GM23338 (cell line): ENCODE data around the gene TRIAP1. TPM values are rescaled to one million over a fixed set of nuclear protein-coding genes. Genes with fewer than 3 reads are reported as not detected.

ENCODE experiments used
- ATAC-seq: fragments of 200-7000 bp; cut with Tn5 transposase; 3 replicates; pipeline ENCODE4 v1.9.1; 2020
- DNase-seq: peaks from one replicate; pipeline ENCODE4 v3.0.0-alpha.2; 2015; ENCODE audit warnings: low spot score
- H2AFZ ChIP-seq: fragments of 200-600 bp; sonication (generic); 2 replicates; pipeline ENCODE4 v1.8.0; 2016; ENCODE audit warnings: antibody characterized with exemption, mild to moderate bottlenecking, moderate library complexity
- H3F3A ChIP-seq: fragments of 200-600 bp; sonication (generic); replicated peaks from 2 replicates; pipeline ENCODE4 v1.8.0; 2017; ENCODE audit warnings: antibody characterized with exemption, mixed run types, low read depth
- H3K27ac ChIP-seq: fragments of 200-600 bp; sonication (generic); 2 replicates; pipeline ENCODE4 v1.6.1; 2016; ENCODE audit warnings: low read depth
- H3K27me3 ChIP-seq: fragments of 200-600 bp; sonication (generic); 2 replicates; pipeline ENCODE4 v1.8.0; 2016; ENCODE audit warnings: mild to moderate bottlenecking, mixed run types, moderate library complexity; ENCODE audit not compliant: insufficient read depth
- H3K36me3 ChIP-seq: fragments of 200-600 bp; sonication (generic); 2 replicates; pipeline ENCODE4 v1.8.0; 2016; ENCODE audit warnings: mild to moderate bottlenecking; ENCODE audit not compliant: insufficient read depth
- H3K4me1 ChIP-seq: fragments of 200-600 bp; sonication (generic); 2 replicates; pipeline ENCODE4 v1.8.0; 2016; ENCODE audit warnings: mild to moderate bottlenecking, moderate library complexity; ENCODE audit not compliant: insufficient read depth
- H3K4me2 ChIP-seq: fragments of 200-600 bp; sonication (generic); 2 replicates; pipeline ENCODE4 v1.7.1; 2017; ENCODE audit warnings: mixed run types
- H3K4me3 ChIP-seq: fragments of 200-600 bp; sonication (generic); 2 replicates; pipeline ENCODE4 v1.6.1; 2016; ENCODE audit warnings: mixed run types
- H3K79me2 ChIP-seq: fragments of 200-600 bp; sonication (generic); replicated peaks from 2 replicates; pipeline ENCODE4 v1.8.0; 2017; ENCODE audit warnings: mild to moderate bottlenecking; ENCODE audit not compliant: insufficient read depth
- H3K9me2 ChIP-seq: fragments of 200-600 bp; sonication (generic); 2 replicates; pipeline ENCODE4 v1.8.0; 2017; ENCODE audit not compliant: insufficient read depth
- H4K20me1 ChIP-seq: fragments of 200-600 bp; sonication (generic); replicated peaks from 2 replicates; pipeline ENCODE4 v1.8.0; 2017; ENCODE audit warnings: mild to moderate bottlenecking; ENCODE audit not compliant: insufficient read depth
- H3K27ac Mint-ChIP-seq: 2 replicates; pipeline ENCODE4 v1.8.0; 2020; ENCODE audit warnings: inconsistent platforms, mild to moderate bottlenecking, moderate library complexity, mixed read lengths
- H3K27me3 Mint-ChIP-seq: 3 replicates; pipeline ENCODE4 v1.8.0; 2022; ENCODE audit warnings: low read depth, mild to moderate bottlenecking, moderate library complexity, mixed read lengths, inconsistent platforms; ENCODE audit not compliant: insufficient read depth, poor library complexity
- H3K36me3 Mint-ChIP-seq: 3 replicates; pipeline ENCODE4 v1.8.0; 2021; ENCODE audit warnings: low read depth, mild to moderate bottlenecking, inconsistent platforms, moderate library complexity, mixed read lengths
- H3K4me1 Mint-ChIP-seq: 3 replicates; pipeline ENCODE4 v1.8.0; 2020; ENCODE audit warnings: mild to moderate bottlenecking, inconsistent platforms, mixed read lengths
- H3K4me3 Mint-ChIP-seq: 3 replicates; pipeline ENCODE4 v1.8.0; 2021; ENCODE audit warnings: moderate library complexity, mild to moderate bottlenecking, inconsistent platforms, mixed read lengths
- H3K9me3 Mint-ChIP-seq: 3 replicates; pipeline ENCODE4 v1.8.0; 2020; ENCODE audit warnings: moderate library complexity, mild to moderate bottlenecking, inconsistent platforms, mixed read lengths
- CREB1 ChIP-seq: fragments of 250-450 bp; sonication (Bioruptor Pico); IDR thresholded peaks from 2 replicates; pipeline ENCODE4 v1.5.0; 2020; ENCODE audit warnings: low read depth, mild to moderate bottlenecking, moderate library complexity
- ETS1 ChIP-seq: IDR thresholded peaks from 2 replicates; pipeline ENCODE4 v1.6.1; 2016; ENCODE audit warnings: antibody characterized with exemption
- EZH2 ChIP-seq: fragments of 200-600 bp; sonication (generic); IDR thresholded peaks from one replicate; pipeline ENCODE4 v1.8.0; 2017; ENCODE audit warnings: antibody characterized with exemption, mild to moderate bottlenecking, low read depth; ENCODE audit not compliant: unreplicated experiment
- JUNB ChIP-seq: IDR thresholded peaks from one replicate; pipeline ENCODE4 v1.6.1; 2016; ENCODE audit warnings: antibody characterized with exemption; ENCODE audit not compliant: unreplicated experiment
- POLR2AphosphoS5 ChIP-seq: IDR thresholded peaks from 2 replicates; pipeline ENCODE4 v1.6.1; 2016; ENCODE audit warnings: antibody characterized with exemption, low read depth
- STAT1 ChIP-seq: IDR thresholded peaks from one replicate; pipeline ENCODE4 v1.6.1; 2016; ENCODE audit warnings: antibody characterized with exemption; ENCODE audit not compliant: unreplicated experiment
- ZNF114 ChIP-seq: fragments of 250-450 bp; sonication (Bioruptor Pico); IDR thresholded peaks from 2 replicates; pipeline ENCODE4 v1.5.0; 2020; ENCODE audit warnings: mild to moderate bottlenecking, moderate library complexity
- ZNF331 ChIP-seq: fragments of 250-450 bp; sonication (Bioruptor Pico); IDR thresholded peaks from 2 replicates; pipeline ENCODE4 v1.5.0; 2020; ENCODE audit warnings: low read depth, mild to moderate bottlenecking, moderate library complexity
- polyA plus RNA-seq: library from polyadenylated mRNA; unstranded; fragments of >200 nt; fragmentation: Nextera tagmentation; extraction: Ambion mirVana; gene quantifications from 2 replicates; pipeline ENCODE4 v1.2.1, GENCODE V29; 2016
- total RNA-seq: library from RNA; depleted of rRNA; stranded (reverse); fragments of >200 nt; shearing (Covaris generic); gene quantifications from 2 replicates; pipeline ENCODE4 v1.2.3, GENCODE V29; 2014
- TF ChIP-seq, protein P1 (sequence below), 2 experiments: fragments of 200-600 bp in 1 of 2; sonication (generic) in 1 of 2; conservative IDR thresholded peaks; 2 replicates each; pipeline versions ENCODE4 v1.5.1 to v1.6.1; 2016 to 2017; ENCODE audit warnings: antibody characterized with exemption in 2 of 2, low read depth in 2 of 2, mild to moderate bottlenecking in 2 of 2, moderate library complexity in 1 of 2

Gene TRIAP1
- total and polyA plus RNA-seq, 2 experiments from 2014 or later, result 53.4 to 94.2 TPM

DNA sequence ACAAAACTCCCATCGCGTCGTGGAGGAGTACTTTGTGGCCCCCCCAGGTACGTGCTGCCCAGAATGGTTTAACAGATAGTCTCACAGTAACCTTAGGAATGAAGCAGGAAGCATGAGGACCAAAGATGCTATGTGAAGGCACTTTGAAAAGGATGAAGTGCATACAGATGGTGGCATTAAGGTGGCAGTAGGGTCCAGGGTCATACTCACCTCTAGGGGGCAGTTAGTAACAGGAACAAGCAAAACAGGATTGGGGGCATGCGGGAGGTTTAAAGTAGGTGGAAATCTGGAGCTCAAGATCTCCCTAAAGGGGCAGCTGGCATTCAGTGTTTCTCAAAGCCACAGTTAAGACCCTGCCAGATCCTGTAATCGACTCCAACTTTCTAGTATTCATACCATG lies 10.9 kb upstream of the TRIAP1 start:
- H3K4me1 ChIP-seq, result no peaks in the 10 kb centered on the region
- no peak overlapping the region for H2AFZ ChIP-seq
- H3K36me3 Mint-ChIP-seq, result peaks cover 78% of the 10 kb centered on the region
- H3K4me3 ChIP-seq, result no peak overlapping the region
- peak; percentile 82 for DNase-seq
- H3K36me3 ChIP-seq, result peaks cover 43% of the 10 kb centered on the region
- TF ChIP-seq CREB1 (CRISPR knock-in tag), result no peak
- no peak for TF ChIP-seq EZH2
- TF ChIP-seq JUNB, result no peak
- no peak for TF ChIP-seq ETS1
- TF ChIP-seq POLR2AphosphoS5, result no peak
- TF ChIP-seq ZNF114, result no peak
- TF ChIP-seq, protein P1, sequence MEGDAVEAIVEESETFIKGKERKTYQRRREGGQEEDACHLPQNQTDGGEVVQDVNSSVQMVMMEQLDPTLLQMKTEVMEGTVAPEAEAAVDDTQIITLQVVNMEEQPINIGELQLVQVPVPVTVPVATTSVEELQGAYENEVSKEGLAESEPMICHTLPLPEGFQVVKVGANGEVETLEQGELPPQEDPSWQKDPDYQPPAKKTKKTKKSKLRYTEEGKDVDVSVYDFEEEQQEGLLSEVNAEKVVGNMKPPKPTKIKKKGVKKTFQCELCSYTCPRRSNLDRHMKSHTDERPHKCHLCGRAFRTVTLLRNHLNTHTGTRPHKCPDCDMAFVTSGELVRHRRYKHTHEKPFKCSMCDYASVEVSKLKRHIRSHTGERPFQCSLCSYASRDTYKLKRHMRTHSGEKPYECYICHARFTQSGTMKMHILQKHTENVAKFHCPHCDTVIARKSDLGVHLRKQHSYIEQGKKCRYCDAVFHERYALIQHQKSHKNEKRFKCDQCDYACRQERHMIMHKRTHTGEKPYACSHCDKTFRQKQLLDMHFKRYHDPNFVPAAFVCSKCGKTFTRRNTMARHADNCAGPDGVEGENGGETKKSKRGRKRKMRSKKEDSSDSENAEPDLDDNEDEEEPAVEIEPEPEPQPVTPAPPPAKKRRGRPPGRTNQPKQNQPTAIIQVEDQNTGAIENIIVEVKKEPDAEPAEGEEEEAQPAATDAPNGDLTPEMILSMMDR (conservative IDR thresholded peaks at IDR 0.05; ENCODE audit: low read depth in 2 of 2), result peak; percentile 65 to 72
- H3K79me2 ChIP-seq, result no peaks in the 10 kb centered on the region; the same call in 1 of the 2 replicates
- no peaks in the 10 kb centered on the region for H3K9me2 ChIP-seq
- ATAC-seq, result peak; percentile 79
- H3K27me3 Mint-ChIP-seq, result peaks cover 12% of the 10 kb centered on the region
- H3K4me3 Mint-ChIP-seq, result no peak overlapping the region
- no peak overlapping the region for H3K27ac Mint-ChIP-seq
- H3K27me3 ChIP-seq, result no peaks in the 10 kb centered on the region
- no peak overlapping the region for H3K4me2 ChIP-seq
- peaks cover 51% of the 10 kb centered on the region for H4K20me1 ChIP-seq
- H3K9me3 Mint-ChIP-seq, result no peaks in the 10 kb centered on the region
- peaks cover 27% of the 10 kb centered on the region for H3F3A ChIP-seq
- H3K4me1 Mint-ChIP-seq, result no peaks in the 10 kb centered on the region
- H3K27ac ChIP-seq, result 0 out of 2 replicates have a peak overlapping the region, but pooled peaks have one; percentile 4

DNA sequence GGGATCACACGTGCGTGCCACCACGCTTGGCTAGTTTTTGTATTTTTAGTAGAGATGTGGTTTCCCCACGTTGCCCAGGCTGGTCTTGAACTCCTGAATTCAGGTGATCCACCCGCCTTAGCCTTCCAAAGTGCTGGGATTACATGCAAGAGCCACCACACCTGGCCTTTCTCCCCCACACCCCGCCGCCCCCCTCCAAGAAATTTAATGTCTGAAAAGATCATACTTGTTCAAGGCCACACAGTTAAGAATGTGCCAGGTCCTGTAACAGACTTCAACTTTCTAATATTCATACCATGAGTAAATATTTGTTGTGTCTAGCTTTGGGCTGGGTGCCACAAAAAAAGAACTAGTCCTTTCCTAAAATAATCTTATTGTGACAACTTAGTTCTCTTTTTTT lies 9.1 kb upstream of the TRIAP1 start:
- TF ChIP-seq POLR2AphosphoS5 (no peak), ZNF114 (no peak), STAT1 (no peak), ZNF331 (CRISPR knock-in tag) (no peak)
- ATAC-seq (no peak), DNase-seq (no peak)
- Histone ChIP-seq H3K79me2 (peaks cover 9% of the 10 kb centered on the region), H3K27ac (no peak overlapping the region), H3K9me2 (no peaks in the 10 kb centered on the region), H3K36me3 (peaks cover 34% of the 10 kb centered on the region), H3K27me3 (no peaks in the 10 kb centered on the region), H3F3A (peaks cover 16% of the 10 kb centered on the region), H4K20me1 (peaks cover 57% of the 10 kb centered on the region), H3K4me2 (no peak overlapping the region), H3K4me3 (no peak overlapping the region), H3K4me1 (no peaks in the 10 kb centered on the region), H2AFZ (no peak overlapping the region)
- no peak overlapping the region for H3K27ac Mint-ChIP-seq
- H3K4me1 Mint-ChIP-seq, result no peaks in the 10 kb centered on the region
- no peaks in the 10 kb centered on the region for H3K9me3 Mint-ChIP-seq
- peaks cover 5% of the 10 kb centered on the region for H3K27me3 Mint-ChIP-seq
- H3K4me3 Mint-ChIP-seq, result no peak overlapping the region
- H3K36me3 Mint-ChIP-seq, result peaks cover 69% of the 10 kb centered on the region
